Astrocyte (in vitro differentiated cells and primary cell): ENCODE measurements around the gene RINL. TPM values are rescaled to one million over a fixed set of nuclear protein-coding genes. Genes with fewer than 3 reads are reported as not detected.
A peak's percentile ranks its signal among the peaks of the same experiment; 100 is the strongest.

Experiments
- DNase-seq: peaks from one replicate; pipeline ENCODE4 v3.0.0-alpha.2; 2010; ENCODE audit warnings: low read depth
- FAIRE-seq: peaks from 2 replicates; lab custom pipeline; 2011; peaks lifted over from hg19 to GRCh38; lab: Jason Lieb, UNC
- H2AFZ ChIP-seq: 2 replicates; pipeline ENCODE4 v1.6.0; 2012; ENCODE audit warnings: low read depth, low read length, inconsistent platforms
- H3K27ac ChIP-seq: 2 replicates; pipeline ENCODE4 v1.5.1; 2011; ENCODE audit warnings: low read depth, low read length, inconsistent platforms
- H3K27me3 ChIP-seq: 2 replicates; pipeline ENCODE4 v1.6.0; 2011; ENCODE audit warnings: low read length, inconsistent platforms; ENCODE audit not compliant: insufficient read depth
- H3K36me3 ChIP-seq: 2 replicates; pipeline ENCODE4 v1.5.1; 2011; ENCODE audit warnings: low read length, inconsistent platforms; ENCODE audit not compliant: insufficient read depth
- H3K4me1 ChIP-seq: 2 replicates; pipeline ENCODE4 v1.5.1; 2011; ENCODE audit warnings: low read length, inconsistent platforms; ENCODE audit not compliant: insufficient read depth
- H3K4me2 ChIP-seq: 2 replicates; pipeline ENCODE4 v1.6.0; 2012; ENCODE audit warnings: low read length, inconsistent platforms
- H3K4me3 ChIP-seq: 2 replicates; pipeline ENCODE4 v1.5.1; 2011; ENCODE audit warnings: low read depth, mild to moderate bottlenecking, low read length, inconsistent platforms; ENCODE audit not compliant: insufficient read depth
- H3K79me2 ChIP-seq: 2 replicates; pipeline ENCODE4 v1.6.0; 2012; ENCODE audit warnings: mild to moderate bottlenecking, low read length, inconsistent platforms; ENCODE audit not compliant: insufficient read depth
- H3K9ac ChIP-seq: 2 replicates; pipeline ENCODE4 v1.6.0; 2012; ENCODE audit warnings: mild to moderate bottlenecking, low read length, inconsistent platforms
- H3K9me3 ChIP-seq: 2 replicates; pipeline ENCODE4 v1.5.1; 2012; ENCODE audit warnings: low read depth, mild to moderate bottlenecking, low read length, inconsistent platforms; ENCODE audit not compliant: insufficient read depth
- H4K20me1 ChIP-seq: 2 replicates; pipeline ENCODE4 v1.6.0; 2012; ENCODE audit warnings: low read length, inconsistent platforms; ENCODE audit not compliant: insufficient read depth
- H3K27ac Mint-ChIP-seq: one replicate; pipeline ENCODE4 v1.8.0; 2021; ENCODE audit warnings: mild to moderate bottlenecking, mixed read lengths; ENCODE audit not compliant: unreplicated experiment
- H3K27me3 Mint-ChIP-seq: one replicate; pipeline ENCODE4 v1.8.0; 2021; ENCODE audit warnings: low read depth, mixed read lengths; ENCODE audit not compliant: unreplicated experiment
- H3K36me3 Mint-ChIP-seq: one replicate; pipeline ENCODE4 v1.8.0; 2021; ENCODE audit warnings: low read depth, mixed read lengths; ENCODE audit not compliant: unreplicated experiment
- H3K4me1 Mint-ChIP-seq: one replicate; pipeline ENCODE4 v1.8.0; 2021; ENCODE audit warnings: low read depth, mixed read lengths; ENCODE audit not compliant: unreplicated experiment
- H3K4me3 Mint-ChIP-seq: one replicate; pipeline ENCODE4 v1.8.0; 2021; ENCODE audit warnings: mild to moderate bottlenecking, moderate library complexity, mixed read lengths; ENCODE audit not compliant: unreplicated experiment
- H3K9me3 Mint-ChIP-seq: one replicate; pipeline ENCODE4 v1.8.0; 2021; ENCODE audit warnings: mild to moderate bottlenecking, mixed read lengths; ENCODE audit not compliant: unreplicated experiment
- CTCF ChIP-seq: IDR thresholded peaks from 2 replicates; pipeline ENCODE4 v1.5.1; 2011; ENCODE audit warnings: low read depth, mild to moderate bottlenecking, inconsistent platforms, low read length, moderate library complexity; ENCODE audit not compliant: insufficient read depth
- EZH2 ChIP-seq: IDR thresholded peaks from 2 replicates; pipeline ENCODE4 v1.6.1; 2012; ENCODE audit warnings: mild to moderate bottlenecking, low read length, inconsistent platforms; ENCODE audit not compliant: insufficient read depth
- total RNA-seq: library from RNA; stranded (reverse); gene quantifications from 2 replicates; pipeline ENCODE4 v1.2.1, GENCODE V29; 2021

RINL gene
- total RNA-seq, 1 donor from 2014 or later: 1.3 TPM

- H3K4me2 ChIP-seq: peak overlapping the region; percentile 93
- peaks cover 19% of the 10 kb centered on the region for H3K36me3 Mint-ChIP-seq
- peaks cover 56% of the 10 kb centered on the region for H3K79me2 ChIP-seq
- H3K36me3 ChIP-seq: peaks cover 33% of the 10 kb centered on the region
- no peaks in the 10 kb centered on the region for H3K27me3 Mint-ChIP-seq
- peak overlapping the region; percentile 90 for H3K27ac Mint-ChIP-seq
- H3K9me3 ChIP-seq: no peaks in the 10 kb centered on the region
- H4K20me1 ChIP-seq: peaks cover 55% of the 10 kb centered on the region
- TF ChIP-seq CTCF (no peak), EZH2 (no peak)
- H3K27me3 ChIP-seq: no peaks in the 10 kb centered on the region
- peaks cover 21% of the 10 kb centered on the region for H3K4me1 Mint-ChIP-seq
- DNase-seq: no peak
- H3K4me1 ChIP-seq: peaks cover 30% of the 10 kb centered on the region
- FAIRE-seq: no peak
- no peak overlapping the region for H2AFZ ChIP-seq
- H3K9ac ChIP-seq: peak overlapping the region; percentile 90
- H3K27ac ChIP-seq: peak overlapping the region; percentile 70
- peak overlapping the region; percentile 84 for H3K4me3 ChIP-seq
- H3K4me3 Mint-ChIP-seq: peak overlapping the region; percentile 92
- no peaks in the 10 kb centered on the region for H3K9me3 Mint-ChIP-seq
Measured at GRCh38 chr19:38848299-38849146, 29.6 kb downstream of the RINL start.

DNA sequence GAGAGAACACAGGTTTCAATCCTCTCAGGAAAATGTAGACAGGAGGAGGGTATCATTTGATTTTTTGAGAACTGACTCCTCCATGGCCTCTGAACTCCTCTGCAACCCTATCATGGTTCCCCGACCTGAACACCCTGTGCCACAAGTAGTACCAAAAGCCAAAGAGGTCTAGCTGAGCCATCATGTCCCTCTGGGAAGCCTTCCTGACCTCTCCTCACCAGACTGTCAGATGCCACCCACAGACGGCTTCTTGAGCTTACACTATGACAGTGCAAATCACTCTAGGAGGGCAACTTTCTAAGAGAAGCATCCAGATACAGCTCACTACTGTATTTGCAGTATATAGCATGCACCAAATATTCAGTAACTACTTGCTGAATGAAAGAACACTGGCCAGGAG lies 32.0 kb downstream of the RINL start:
- no peak overlapping the region for H3K4me3 ChIP-seq
- H3K9ac ChIP-seq: no peak overlapping the region
- H3K27ac ChIP-seq: no peak overlapping the region
- H2AFZ ChIP-seq: no peak overlapping the region
- H3K4me2 ChIP-seq: no peak overlapping the region
- peaks cover 17% of the 10 kb centered on the region for H3K4me1 ChIP-seq
- FAIRE-seq: no peak
- Mint-ChIP-seq H3K4me1 (peaks cover 17% of the 10 kb centered on the region), H3K27me3 (no peaks in the 10 kb centered on the region), H3K36me3 (peaks cover 27% of the 10 kb centered on the region), H3K4me3 (no peak overlapping the region), H3K27ac (no peak overlapping the region), H3K9me3 (no peaks in the 10 kb centered on the region)
- no peaks in the 10 kb centered on the region for H3K9me3 ChIP-seq
- TF ChIP-seq EZH2 (no peak), CTCF (no peak)
- no peak for DNase-seq
- peaks cover 55% of the 10 kb centered on the region for H3K36me3 ChIP-seq
- H4K20me1 ChIP-seq: peaks cover 79% of the 10 kb centered on the region
- no peaks in the 10 kb centered on the region for H3K27me3 ChIP-seq
- H3K79me2 ChIP-seq: peaks cover 81% of the 10 kb centered on the region
